Omental fat pad (tissue), 4 donors: ENCODE data around the gene WDR77. TPM values are rescaled to one million over a fixed set of nuclear protein-coding genes. Genes with fewer than 3 reads are reported as not detected.

Source experiments
- ATAC-seq: fragments of 150-250 bp; one replicate; pipeline ENCODE4 v1.9.1; 2016; ENCODE audit warnings: mild to moderate bottlenecking, moderate library complexity; ENCODE audit not compliant: low FRiP score
- DNase-seq: peaks from one replicate; pipeline ENCODE4 v3.0.0-alpha.2; 2019; ENCODE audit warnings: low spot score
- CTCF ChIP-seq, 3 donors: fragments of 450-650 bp; IDR thresholded peaks; one replicate each; pipeline ENCODE4 v1.5.1; 2016 to 2017; ENCODE audit warnings: antibody characterized with exemption in 3 of 3, mild to moderate bottlenecking in 3 of 3, moderate library complexity in 2 of 3
- total RNA-seq, 4 donors: library from RNA; depleted of rRNA; stranded (reverse); fragments of >200 nt; gene quantifications; one replicate each; pipeline ENCODE4 v1.1.0, GENCODE V29; 2016

The WDR77 gene
- total RNA-seq, 4 donors from 2014 or later: 25.9 to 44.9 (median 33.9) TPM

GRCh38 chr1:111463029-111463683 lies 14.1 kb upstream of the WDR77 start:
- no peak for TF ChIP-seq CTCF (IDR thresholded peaks at IDR 0.05)
- no peak for ATAC-seq
- DNase-seq: no peak

GRCh38 chr1:111462370-111463028 lies 13.4 kb upstream of the WDR77 start:
- no peak for TF ChIP-seq CTCF (IDR thresholded peaks at IDR 0.05)
- DNase-seq: no peak
- ATAC-seq: no peak

GRCh38 chr1:111461765-111462164 lies 12.7 kb upstream of the WDR77 start:
- TF ChIP-seq CTCF (IDR thresholded peaks at IDR 0.05): no peak
- DNase-seq (no peak), ATAC-seq (no peak)

- no peak for ATAC-seq
- no peak for TF ChIP-seq CTCF (IDR thresholded peaks at IDR 0.05)
- DNase-seq: no peak
Observed at GRCh38 chr1:111455642-111456031, 6.6 kb upstream of the WDR77 start.

- DNase-seq (no peak), ATAC-seq (no peak)
- no peak for TF ChIP-seq CTCF (IDR thresholded peaks at IDR 0.05)
Observed at GRCh38 chr1:111454859-111455641, 6.0 kb upstream of the WDR77 start.

GRCh38 chr1:111453706-111454105 lies 4.7 kb upstream of the WDR77 start:
- ATAC-seq (no peak), DNase-seq (no peak)
- TF ChIP-seq CTCF (IDR thresholded peaks at IDR 0.05): no peak
